ENCODE measurements around the gene VPREB3.

The VPREB3 gene

GRCh38 chr22:23801238-23801821, 47.1 kb upstream of the VPREB3 start:
- peak overlapping the region; percentile 98 for H3K27ac ChIP-seq (ENCODE audit: low read depth, low read length, poor library complexity, severe bottlenecking)
- H3K36me3 ChIP-seq (ENCODE audit: insufficient read depth, low read length), result peaks cover 55% of the 10 kb centered on the region
- peak overlapping the region; percentile 11 for H3K4me3 ChIP-seq (ENCODE audit: low read depth, low read length, poor library complexity, severe bottlenecking)
- H3F3A ChIP-seq (ENCODE audit: insufficient read depth, low read length), result peaks cover 11% of the 10 kb centered on the region; the same call in 1 of the 2 replicates
- peaks cover 15% of the 10 kb centered on the region for H3K79me2 ChIP-seq (ENCODE audit: insufficient read depth, low read length)
- TF ChIP-seq CTCF (IDR thresholded peaks at IDR 0.05; ENCODE audit: low read length), result no peak
- TF ChIP-seq EZH2 (IDR thresholded peaks at IDR 0.05; ENCODE audit: borderline replicate concordance, low read length), result no peak
- peak overlapping the region; percentile 97 for H3K4me2 ChIP-seq (ENCODE audit: low read length)
- peak overlapping the region; percentile 90 for H3K9ac ChIP-seq (ENCODE audit: low read length)
- H3K27me3 ChIP-seq (ENCODE audit: insufficient read depth, low read length), result no peaks in the 10 kb centered on the region
- H2AFZ ChIP-seq (ENCODE audit: low read length), result no peak overlapping the region
- H3K4me1 ChIP-seq (ENCODE audit: insufficient read depth, low read length, severe bottlenecking), result peaks cover 81% of the 10 kb centered on the region
- no peaks in the 10 kb centered on the region for H3K9me2 ChIP-seq (ENCODE audit: low read depth, low read length)
- no peaks in the 10 kb centered on the region for H3K9me3 ChIP-seq (ENCODE audit: low read length)
- H4K20me1 ChIP-seq (ENCODE audit: insufficient read depth, low read length), result no peaks in the 10 kb centered on the region

- peaks cover 74% of the 10 kb centered on the region for H3K4me1 ChIP-seq (ENCODE audit: insufficient read depth, low read length, severe bottlenecking)
- H3K9me2 ChIP-seq (ENCODE audit: low read depth, low read length), result no peaks in the 10 kb centered on the region
- peak overlapping the region; percentile 97 for H3K4me2 ChIP-seq (ENCODE audit: low read length)
- peak overlapping the region; percentile 35 for H3K4me3 ChIP-seq (ENCODE audit: low read depth, low read length, poor library complexity, severe bottlenecking)
- H3K9ac ChIP-seq (ENCODE audit: low read length), result peak overlapping the region; percentile 90
- TF ChIP-seq EZH2 (IDR thresholded peaks at IDR 0.05; ENCODE audit: borderline replicate concordance, low read length), result no peak
- TF ChIP-seq CTCF (IDR thresholded peaks at IDR 0.05; ENCODE audit: low read length), result no peak
- no peak overlapping the region for H2AFZ ChIP-seq (ENCODE audit: low read length)
- H3K79me2 ChIP-seq (ENCODE audit: insufficient read depth, low read length), result peaks cover 10% of the 10 kb centered on the region
- H3F3A ChIP-seq (ENCODE audit: insufficient read depth, low read length), result peaks cover 14% of the 10 kb centered on the region; the same call in 1 of the 2 replicates
- H3K36me3 ChIP-seq (ENCODE audit: insufficient read depth, low read length), result peaks cover 56% of the 10 kb centered on the region
- H3K27me3 ChIP-seq (ENCODE audit: insufficient read depth, low read length), result no peaks in the 10 kb centered on the region
- peak overlapping the region; percentile 98 for H3K27ac ChIP-seq (ENCODE audit: low read depth, low read length, poor library complexity, severe bottlenecking)
- no peaks in the 10 kb centered on the region for H3K9me3 ChIP-seq (ENCODE audit: low read length)
- no peaks in the 10 kb centered on the region for H4K20me1 ChIP-seq (ENCODE audit: insufficient read depth, low read length)
Observed at GRCh38 chr22:23800297-23801237, 46.3 kb upstream of the VPREB3 start.

- H3K4me1 ChIP-seq (ENCODE audit: insufficient read depth, low read length, severe bottlenecking), result peaks cover 33% of the 10 kb centered on the region
- H3K27ac ChIP-seq (ENCODE audit: low read depth, low read length, poor library complexity, severe bottlenecking), result no peak overlapping the region
- peaks cover 7% of the 10 kb centered on the region for H3K79me2 ChIP-seq (ENCODE audit: insufficient read depth, low read length)
- no peak overlapping the region for H2AFZ ChIP-seq (ENCODE audit: low read length)
- no peak overlapping the region for H3K4me2 ChIP-seq (ENCODE audit: low read length)
- TF ChIP-seq CTCF (IDR thresholded peaks at IDR 0.05; ENCODE audit: low read length), result no peak
- H3K36me3 ChIP-seq (ENCODE audit: insufficient read depth, low read length), result peaks cover 68% of the 10 kb centered on the region
- no peaks in the 10 kb centered on the region for H4K20me1 ChIP-seq (ENCODE audit: insufficient read depth, low read length)
- no peak overlapping the region for H3K4me3 ChIP-seq (ENCODE audit: low read depth, low read length, poor library complexity, severe bottlenecking)
- no peaks in the 10 kb centered on the region for H3K27me3 ChIP-seq (ENCODE audit: insufficient read depth, low read length)
- H3K9me2 ChIP-seq (ENCODE audit: low read depth, low read length), result no peaks in the 10 kb centered on the region
- no peaks in the 10 kb centered on the region for H3K9me3 ChIP-seq (ENCODE audit: low read length)
- H3K9ac ChIP-seq (ENCODE audit: low read length), result no peak overlapping the region
- H3F3A ChIP-seq (ENCODE audit: insufficient read depth, low read length), result peaks cover 13% of the 10 kb centered on the region; the same call in 1 of the 2 replicates
Observed at GRCh38 chr22:23796461-23796860, 42.2 kb upstream of the VPREB3 start.
